Heart left ventricle (tissue), 16 donors: Measurements from ENCODE around the gene UBR3. TPM values are rescaled to one million over a fixed set of nuclear protein-coding genes. Genes with fewer than 3 reads are reported as not detected.

ENCODE experiments used
- ATAC-seq, 4 donors: fragments of 200-7000 bp; cut with Tn5 transposase; one replicate each; pipeline ENCODE4 v1.9.1; 2020 to 2022; ENCODE audit warnings: moderate library complexity in 4 of 4, mild to moderate bottlenecking in 3 of 4, moderate number of reproducible peaks in 1 of 4
- DNase-seq, 5 donors: peaks; one replicate each; pipeline ENCODE4 v3.0.0-alpha.2; 2020
- H3K27ac ChIP-seq, 12 donors: fragments of 200-600 bp; sonication (generic) in 4 of 12; one replicate each; pipeline versions ENCODE4 v1.5.0 to v1.8.0; 2016 to 2022; ENCODE audit warnings: mild to moderate bottlenecking in 2 of 12
- H3K27me3 ChIP-seq, 9 donors: fragments of 200-600 bp; sonication (generic) in 2 of 9; one replicate each; pipeline versions ENCODE4 v1.5.1 to v1.8.0; 2016 to 2022; ENCODE audit warnings: mild to moderate bottlenecking in 3 of 9
- H3K36me3 ChIP-seq, 9 donors: fragments of 200-600 bp; sonication (generic) in 2 of 9; one replicate each; pipeline versions ENCODE4 v1.5.0 to v1.8.0; 2018 to 2022; ENCODE audit warnings: mild to moderate bottlenecking in 2 of 9
- H3K4me1 ChIP-seq, 12 donors: fragments of 200-600 bp; sonication (generic) in 4 of 12; one replicate each; pipeline versions ENCODE4 v1.5.0 to v1.8.0; 2016 to 2022; ENCODE audit warnings: mild to moderate bottlenecking in 3 of 12
- H3K4me3 ChIP-seq, 12 donors: fragments of 200-600 bp; sonication (generic) in 4 of 12; one replicate each; pipeline versions ENCODE4 v1.5.0 to v1.8.0; 2017 to 2022; ENCODE audit warnings: mild to moderate bottlenecking in 9 of 12, moderate library complexity in 4 of 12
- H3K9me3 ChIP-seq, 12 donors: fragments of 200-600 bp; sonication (generic) in 4 of 12; one replicate each; pipeline versions ENCODE4 v1.5.0 to v1.8.0; 2016 to 2022; ENCODE audit warnings: mild to moderate bottlenecking in 1 of 12
- POLR2A ChIP-seq, 2 donors: fragments of 450-650 bp; IDR thresholded peaks; one replicate each; pipeline ENCODE4 v1.6.1; 2017; ENCODE audit warnings: antibody characterized with exemption in 2 of 2, mild to moderate bottlenecking in 2 of 2, moderate library complexity in 2 of 2
- WGBS, 4 donors: extraction: QIAGEN DNeasy Blood & Tissue Kit in 2 of 4; methylation state at CpG; one replicate each; pipeline versions ENCODE4 v1.1.5 to v1.1.7; 2013 to 2018; 5-methylcytosine and 5-hydroxymethylcytosine counted together
- intact Hi-C, 10 donors: fragments of 100-400 bp; cut with DNase I; formaldehyde crosslinking; loops; one replicate each; pipeline versions ENCODE4 v1.11.1 to v1.14.2; 2022
- polyA plus RNA-seq, 2 donors: library from polyadenylated mRNA; stranded (reverse); fragments of 200-250 nt; gene quantifications; one replicate each; pipeline ENCODE4 v1.2.3, GENCODE V29; 2013
- total RNA-seq, 9 donors: library from RNA; depleted of rRNA in 2 of 9; stranded (reverse); fragments of >200 nt in 2 of 9; fragmentation: NEBNext Ultra II Directional in 3 of 9; extraction: Animal tissue kit (Norgen Biotek cat#: 25700) in 3 of 9; gene quantifications; one replicate each; pipeline versions ENCODE4 v1.1.0 to v1.2.4, GENCODE V29; 2016 to 2023
- TF ChIP-seq, protein P1 (sequence below), 12 donors: fragments of 200-600 bp; sonication (generic) in 4 of 12; IDR thresholded peaks; one replicate each; pipeline versions ENCODE4 v1.5.0 to v1.8.0; 2018 to 2022; ENCODE audit warnings: antibody characterized with exemption in 12 of 12, mild to moderate bottlenecking in 5 of 12
- donor health status: ischemic (EF 13 %, LVEDD 7.1; RV severe dilation, severe dysfunction).
- donor health status: healthy with polysubstance abuse.
- donor health status: DM: no; HTN: yes; CAD: no.
- donor health status: DM: no; HTN: no; CAD: no.
- donor health status: ischemic (EF 25% LVEDD 6.9; RV normal size, moderate dysfunction).
- donor health status: ischemic (EF 25% LVEDD 5.7; RV mildly dilated, moderate dysfunction).
- donor health status: healthy.
- donor health status: DM: yes; HTN: yes; CAD: no.
- donor health status: ischemic (EF 35%, LVEDD 5.7; RV mildly dilated, moderate dysfunction).
- donor health status: nonischemic (EF 11% LVEDD 7.7; RV severe dilation, severe dysfunction).
- donor health status: DM: yes; HTN: yes; CAD: no.
- donor health status: PGD.
- donor health status: ischemic (EF 29% LVEDD 5.4; RV normal size, mild dysfunction).
- donor health status: nonischemic (EF 23%, LVEDD 6.1; RV moderate dilation, normal function).

Gene UBR3
- total and polyA plus RNA-seq, 11 donors = 34.8 to 137 (median 106) TPM

DNA sequence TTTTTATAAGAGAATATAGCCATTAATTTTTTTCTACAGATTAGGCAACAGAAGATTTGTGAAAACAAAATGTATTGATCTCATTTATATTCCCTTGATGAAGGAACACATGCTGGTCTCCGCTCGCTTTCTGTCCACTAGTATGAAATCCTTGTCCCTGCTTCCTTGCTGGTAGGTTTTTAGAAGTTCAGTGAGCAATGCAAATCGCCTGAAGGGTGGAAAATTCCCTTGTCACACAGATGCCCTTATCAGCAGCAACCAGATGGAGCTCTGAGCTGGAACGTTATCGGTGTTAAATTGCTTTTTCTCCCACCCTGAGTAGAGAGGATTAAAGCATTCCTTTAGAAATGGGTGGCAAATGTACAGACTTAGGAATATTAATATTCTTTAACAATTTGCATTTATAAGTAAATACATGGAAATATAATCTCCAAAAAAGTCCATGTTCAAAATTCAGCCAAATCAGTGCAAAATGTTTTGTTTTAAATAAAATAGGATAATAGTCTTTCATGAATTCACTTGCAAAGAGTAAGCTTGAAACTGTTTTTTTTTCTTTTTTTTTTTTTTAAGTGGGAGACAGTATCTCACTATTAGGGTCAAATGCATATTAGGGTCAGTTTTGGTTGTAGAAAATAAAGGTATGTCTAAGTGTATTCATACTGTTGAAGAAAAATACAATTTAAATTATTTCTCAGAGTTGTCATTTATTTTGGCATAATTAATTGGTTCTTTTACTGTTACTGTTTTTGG is 186.7 kb downstream of the UBR3 start:
- TF ChIP-seq, protein P1, sequence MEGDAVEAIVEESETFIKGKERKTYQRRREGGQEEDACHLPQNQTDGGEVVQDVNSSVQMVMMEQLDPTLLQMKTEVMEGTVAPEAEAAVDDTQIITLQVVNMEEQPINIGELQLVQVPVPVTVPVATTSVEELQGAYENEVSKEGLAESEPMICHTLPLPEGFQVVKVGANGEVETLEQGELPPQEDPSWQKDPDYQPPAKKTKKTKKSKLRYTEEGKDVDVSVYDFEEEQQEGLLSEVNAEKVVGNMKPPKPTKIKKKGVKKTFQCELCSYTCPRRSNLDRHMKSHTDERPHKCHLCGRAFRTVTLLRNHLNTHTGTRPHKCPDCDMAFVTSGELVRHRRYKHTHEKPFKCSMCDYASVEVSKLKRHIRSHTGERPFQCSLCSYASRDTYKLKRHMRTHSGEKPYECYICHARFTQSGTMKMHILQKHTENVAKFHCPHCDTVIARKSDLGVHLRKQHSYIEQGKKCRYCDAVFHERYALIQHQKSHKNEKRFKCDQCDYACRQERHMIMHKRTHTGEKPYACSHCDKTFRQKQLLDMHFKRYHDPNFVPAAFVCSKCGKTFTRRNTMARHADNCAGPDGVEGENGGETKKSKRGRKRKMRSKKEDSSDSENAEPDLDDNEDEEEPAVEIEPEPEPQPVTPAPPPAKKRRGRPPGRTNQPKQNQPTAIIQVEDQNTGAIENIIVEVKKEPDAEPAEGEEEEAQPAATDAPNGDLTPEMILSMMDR (IDR thresholded peaks at IDR 0.05) = no peak
- TF ChIP-seq POLR2A (IDR thresholded peaks at IDR 0.05) = no peak
- peaks cover 0 to 32% (median 0%) of the 10 kb centered on the region in 9 donors for H3K36me3 ChIP-seq
- H3K4me3 ChIP-seq = no peak overlapping the region
- DNase-seq = no peak
- WGBS, 4 donors = 46 to 50% (median 47%) methylated on average over 5 of the region's 5 CpGs
- peak overlapping the region in 3 of 12 donors; percentile 3 to 12 (median 10) for H3K27ac ChIP-seq
- peak in 2 of 4 donors; percentile 29 to 68 for ATAC-seq
- no peaks in the 10 kb centered on the region for H3K9me3 ChIP-seq
- no peaks in the 10 kb centered on the region for H3K27me3 ChIP-seq
- intact Hi-C loops = no loop called here
- peaks cover 0 to 29% (median 8%) of the 10 kb centered on the region in 12 donors for H3K4me1 ChIP-seq

DNA sequence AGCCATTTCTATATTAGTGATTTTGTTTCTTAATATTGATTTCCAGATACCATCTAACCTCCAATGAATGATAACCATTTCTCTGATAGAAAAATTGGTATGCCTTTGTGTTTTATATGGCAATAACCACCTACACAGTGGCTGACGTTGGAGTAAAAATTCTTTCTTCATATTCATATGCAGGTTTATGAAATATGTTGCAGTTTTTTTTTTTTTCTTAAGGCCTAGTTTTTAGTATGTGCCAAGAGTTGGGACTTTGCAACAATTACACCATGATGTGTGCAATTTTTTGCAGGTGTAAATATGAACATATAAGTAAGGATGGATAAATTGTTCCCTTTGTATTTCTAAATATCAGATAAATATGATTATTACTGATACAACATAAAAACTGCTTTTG is 187.5 kb downstream of the UBR3 start:
- intact Hi-C loops = no loop called here
- DNase-seq (no peak), ATAC-seq (no peak)
- Histone ChIP-seq H3K27ac (no peak overlapping the region), H3K9me3 (no peaks in the 10 kb centered on the region), H3K4me3 (no peak overlapping the region), H3K36me3 (peaks cover 0 to 24% (median 0%) of the 10 kb centered on the region in 9 donors), H3K27me3 (no peaks in the 10 kb centered on the region), H3K4me1 (peaks cover 0 to 29% (median 8%) of the 10 kb centered on the region in 12 donors)
- no peak for TF ChIP-seq POLR2A (IDR thresholded peaks at IDR 0.05)
- TF ChIP-seq, protein P1 (IDR thresholded peaks at IDR 0.05) = no peak
- WGBS, 4 donors = 64 to 80% (median 70%) methylated on average over 1 of the region's 1 CpG

DNA sequence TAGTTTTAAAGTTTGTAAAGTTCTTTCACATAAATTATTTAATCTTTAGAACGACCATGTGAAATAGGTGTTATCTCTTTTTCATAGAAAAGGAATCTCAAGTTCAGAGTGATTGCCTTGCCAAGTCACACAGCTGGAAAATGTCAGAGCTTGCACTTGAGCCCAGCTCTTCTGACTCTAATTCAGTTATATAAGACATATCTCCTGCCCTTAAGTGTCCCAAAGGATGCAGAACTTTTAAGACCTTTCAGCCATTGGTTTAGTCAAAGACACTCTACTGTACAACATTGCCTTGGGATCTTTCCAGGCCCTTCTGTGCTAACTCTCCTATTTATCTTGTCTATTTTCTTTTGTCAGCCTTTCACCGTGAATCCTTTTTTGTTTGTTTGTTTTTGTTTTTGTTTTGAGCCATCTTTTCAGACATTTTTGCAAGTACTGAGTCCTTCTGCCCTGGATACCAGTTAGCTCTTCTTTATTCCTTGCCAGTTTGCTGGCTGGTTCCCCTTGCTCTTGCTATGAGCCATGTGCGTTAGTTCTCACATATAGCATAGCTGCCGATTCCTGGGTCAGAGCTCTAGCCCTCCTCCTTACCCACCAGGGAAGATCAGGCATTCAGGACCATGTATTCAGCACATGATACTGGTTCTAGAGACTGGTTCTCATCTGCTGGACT is 190.7 kb downstream of the UBR3 start:
- Histone ChIP-seq H3K9me3 (no peaks in the 10 kb centered on the region), H3K27ac (peak overlapping the region in 11 of 12 donors; percentile 15 to 78 (median 58)), H3K4me3 (no peak overlapping the region), H3K36me3 (peaks cover 0 to 15% (median 0%) of the 10 kb centered on the region in 9 donors), H3K27me3 (no peaks in the 10 kb centered on the region), H3K4me1 (peaks cover 0 to 32% (median 13%) of the 10 kb centered on the region in 12 donors)
- intact Hi-C loops = no loop called here
- DNase-seq = peak in 4 of 5 donors; percentile 58 to 61 (median 60)
- peak; percentile 82 to 88 (median 88) for ATAC-seq
- TF ChIP-seq POLR2A (IDR thresholded peaks at IDR 0.05) = no peak
- TF ChIP-seq, protein P1 (IDR thresholded peaks at IDR 0.05) = no peak
- WGBS, 4 donors = 48 to 55% (median 51%) methylated on average over 4 of the region's 4 CpGs
